Colonic mucosa (tissue), 4 donors: ENCODE measurements around the gene PUS7L. TPM values are rescaled to one million over a fixed set of nuclear protein-coding genes. Genes with fewer than 3 reads are reported as not detected.

Source experiments
- DNase-seq: peaks from one replicate; pipeline ENCODE4 v3.0.0-alpha.2; 2020
- H3K27ac ChIP-seq: fragments of 200-600 bp; one replicate; pipeline ENCODE4 v1.8.0; 2021
- H3K27me3 ChIP-seq: fragments of 200-600 bp; one replicate; pipeline ENCODE4 v1.8.0; 2021
- H3K36me3 ChIP-seq: fragments of 200-600 bp; one replicate; pipeline ENCODE4 v1.8.0; 2021
- H3K4me1 ChIP-seq: fragments of 200-600 bp; one replicate; pipeline ENCODE4 v1.8.0; 2021; ENCODE audit warnings: mild to moderate bottlenecking
- H3K4me3 ChIP-seq: fragments of 200-600 bp; one replicate; pipeline ENCODE4 v1.8.0; 2021
- H3K9ac ChIP-seq, 2 donors: one replicate each; pipeline ENCODE4 v1.7.0; 2013; ENCODE audit warnings: control low read depth in 2 of 2, low read depth in 2 of 2, low read length in 2 of 2
- H3K9me3 ChIP-seq: fragments of 200-600 bp; one replicate; pipeline ENCODE4 v1.8.0; 2021
- CTCF ChIP-seq: fragments of 200-600 bp; IDR thresholded peaks from one replicate; pipeline ENCODE4 v1.8.0; 2022; ENCODE audit warnings: antibody characterized with exemption, mild to moderate bottlenecking
- intact Hi-C: fragments of 100-400 bp; cut with DNase I; formaldehyde crosslinking; loops from one replicate; pipeline ENCODE4 v1.14.1; 2022
- total RNA-seq, 2 donors: library from RNA; stranded (reverse); fragmentation: NEBNext Ultra II Directional in 1 of 2; extraction: Animal tissue kit (Norgen Biotek cat#: 25700) in 1 of 2; gene quantifications; one replicate each; pipeline ENCODE4 v1.2.1, GENCODE V29; 2021
- donor health status: healthy.
- donor health status: DM: no; HTN: no; CAD: no.
- donor health status: DM: no; HTN: no; CAD: no.

Gene PUS7L
- total RNA-seq, 2 donors from 2014 or later: 10.3 to 12.9 TPM

- no peaks in the 10 kb centered on the region for H3K27me3 ChIP-seq
- TF ChIP-seq CTCF: no peak
- DNase-seq: no peak
- H3K4me1 ChIP-seq: no peaks in the 10 kb centered on the region
- no peak overlapping the region for H3K9ac ChIP-seq
- no peak overlapping the region for H3K27ac ChIP-seq
- H3K4me3 ChIP-seq: no peak overlapping the region
- H3K9me3 ChIP-seq: no peaks in the 10 kb centered on the region
- no peaks in the 10 kb centered on the region for H3K36me3 ChIP-seq
- intact Hi-C loops: no loop called here
Observed at GRCh38 chr12:43669373-43669772, 89.2 kb downstream of the PUS7L start.

Other genes with a start within 250 kb of the PUS7L start
- not detected for gene ADAMTS20, start 206.6 kb downstream of the PUS7L start, total RNA-seq
- gene IRAK4, start 161 bp upstream of the PUS7L start, total RNA-seq: 10 to 100 TPM; 17.3 to 18.6 TPM
- gene TWF1, start 47.5 kb upstream of the PUS7L start, total RNA-seq: 100 to 1,000 TPM; 115 to 149 TPM
- gene TMEM117, start 77.3 kb upstream of the PUS7L start, total RNA-seq: 1 to 10 TPM; 7.4 to 8.0 TPM